Measurements from ENCODE around the gene FERD3L. TPM values are rescaled to one million over a fixed set of nuclear protein-coding genes. Genes with fewer than 3 reads are reported as not detected.

FERD3L gene
- total and polyA plus RNA-seq, 2 of the 8 experiments (the other 6 are each of a cell fraction or from before 2014, with no cell fraction given): not detected

- no peaks in the 10 kb centered on the region for H3K79me1 ChIP-seq (ENCODE audit: low read depth, low read length)
- no peaks in the 10 kb centered on the region for H3K23me2 ChIP-seq (ENCODE audit: low read depth, low read length)
- H4K91ac ChIP-seq (replicated peaks; ENCODE audit: insufficient read length, low read length): no peak overlapping the region
- H3K14ac ChIP-seq (ENCODE audit: insufficient read length): no peak overlapping the region
- 89% methylated on average over 1 of the region's 1 CpG; no CpG with 5 or more reads in 1 of the 2 experiments for WGBS, 2 experiments (ENCODE audit: extremely low coverage in 1 of 2, insufficient coverage in 1 of 2, insufficient read length in 1 of 2, insufficient replicate concordance in 2 of 2, low coverage in 1 of 2, low lambda C conversion rate in 2 of 2, missing lambda C conversion rate in 1 of 2)
- H3K56ac ChIP-seq (replicated peaks; ENCODE audit: insufficient read length, low read depth, low read length): no peak overlapping the region
- no peaks in the 10 kb centered on the region for H3K4me1 ChIP-seq (replicated peaks in 1 of 4; ENCODE audit: control insufficient read depth in 3 of 4, insufficient read depth in 4 of 4, low read length in 3 of 4)
- H2AFZ ChIP-seq (ENCODE audit: low read length): no peak overlapping the region
- H3K4me3 ChIP-seq (ENCODE audit: extremely low read depth in 1 of 4, insufficient read depth in 2 of 4, low read depth in 3 of 4, low read length in 4 of 4): no peak overlapping the region
- H2BK12ac ChIP-seq (ENCODE audit: low read depth, low read length): no peak overlapping the region
- no peak for DNase-seq (ENCODE audit: low read depth in 1 of 2, low spot score in 2 of 2)
- no peak overlapping the region for H4K8ac ChIP-seq (ENCODE audit: extremely low read depth, insufficient read depth, low read length)
- no peak overlapping the region for H4K5ac ChIP-seq (ENCODE audit: insufficient read length, low read depth, low read length)
- H2BK120ac ChIP-seq (replicated peaks; ENCODE audit: low read depth, low read length): no peak overlapping the region
- H2AK5ac ChIP-seq (ENCODE audit: low read depth, low read length): no peak overlapping the region
- H3K4me2 ChIP-seq (ENCODE audit: insufficient read depth in 1 of 2, low read depth in 2 of 2, low read length in 2 of 2): no peak overlapping the region
- H3K9ac ChIP-seq (replicated peaks in 1 of 4; ENCODE audit: extremely low read depth in 1 of 4, low read depth in 3 of 4, low read length in 3 of 4): no peak overlapping the region
- CTCF ChIA-PET (ENCODE audit: partially characterized antibody): interaction anchor here (1.2 kb wide), 1 partner anchor 17 kb away, joined by 3 read pairs; no protein-coding TSS in a partner anchor
- no peak overlapping the region for H3K4ac ChIP-seq (replicated peaks; ENCODE audit: insufficient read length, low read depth, low read length)
- H3K36me3 ChIP-seq (ENCODE audit: control insufficient read depth in 2 of 4, insufficient read depth in 4 of 4, low read length in 3 of 4): no peaks in the 10 kb centered on the region
- no peak overlapping the region for H3K27ac ChIP-seq (ENCODE audit: low read depth, low read length)
- no peak overlapping the region for H2BK20ac ChIP-seq (ENCODE audit: low read length)
- no peak overlapping the region for H2BK15ac ChIP-seq (ENCODE audit: low read length)
- POLR2A ChIA-PET (ENCODE audit: partially characterized antibody): no interaction called here
- H3K23ac ChIP-seq (ENCODE audit: insufficient read length): no peak overlapping the region
- FAIRE-seq: no peak
- no peaks in the 10 kb centered on the region for H3K9me3 ChIP-seq (ENCODE audit: insufficient read depth in 2 of 2, low read depth in 1 of 2, low read length in 1 of 2)
- H4K20me1 ChIP-seq (replicated peaks in 1 of 2; ENCODE audit: control insufficient read depth in 1 of 2, insufficient read depth in 2 of 2, low read length in 2 of 2): no peaks in the 10 kb centered on the region
- no peaks in the 10 kb centered on the region for H3K79me2 ChIP-seq (ENCODE audit: control insufficient read depth in 1 of 2, insufficient read depth in 2 of 2, low read length in 2 of 2)
- H2BK5ac ChIP-seq (ENCODE audit: low read depth, low read length): no peak overlapping the region
- no peaks in the 10 kb centered on the region for H3K27me3 ChIP-seq (replicated peaks in 1 of 4; ENCODE audit: control insufficient read depth in 3 of 4, extremely low read depth in 1 of 4, insufficient read depth in 3 of 4, low read length in 3 of 4)
- no peak overlapping the region for H3K18ac ChIP-seq (ENCODE audit: extremely low read depth, low read length)
- TF ChIP-seq SIRT6 (IDR thresholded peaks at IDR 0.05; ENCODE audit: low read length) (no peak), CTBP2 (IDR thresholded peaks at IDR 0.05; ENCODE audit: borderline replicate concordance, insufficient read depth, insufficient read length, low read length) (no peak), USF2 (IDR thresholded peaks at IDR 0.05; ENCODE audit: low read length) (no peak), E2F6 (IDR thresholded peaks at IDR 0.05) (no peak), TCF12 (IDR thresholded peaks at IDR 0.05; ENCODE audit: low read depth, low read length) (no peak), MAFK (IDR thresholded peaks at IDR 0.05; ENCODE audit: low read depth, low read length) (no peak), TAF7 (optimal IDR thresholded peaks at IDR 0.05; ENCODE audit: borderline replicate concordance, low read depth, low read length) (no peak), ZNF274 (IDR thresholded peaks at IDR 0.05; ENCODE audit: borderline replicate concordance, extremely low read depth, low read length) (no peak), FOSL1 (IDR thresholded peaks at IDR 0.05; ENCODE audit: insufficient read depth, low read depth, low read length) (no peak), SP2 (IDR thresholded peaks at IDR 0.05; ENCODE audit: low read length) (no peak), POLR2A (IDR thresholded peaks at IDR 0.05; ENCODE audit: control extremely low read depth in 1 of 2, low read depth in 2 of 2, low read length in 2 of 2) (no peak), GABPA (IDR thresholded peaks at IDR 0.05; ENCODE audit: borderline replicate concordance, insufficient read depth, low read length) (no peak), BACH1 (IDR thresholded peaks at IDR 0.05; ENCODE audit: low read length) (no peak), MAX (IDR thresholded peaks at IDR 0.05) (no peak)
Observed at GRCh38 chr7:19128856-19129255, 16.4 kb downstream of the FERD3L start.

All from H1 (cell line).